Measurements from ENCODE around the gene BANK1.
A peak's percentile ranks its signal among the peaks of the same experiment; 100 is the strongest.

The BANK1 gene

GRCh38 chr4:101790521-101791181, at the start of gene BANK1:
Gene BANK1 (plus strand): TSS chr4:101790730. CDS start chr4:101790881, 151 bp downstream.
- no peak for ATAC-seq
- TF ChIP-seq ZNF70 (CRISPR knock-in tag; IDR thresholded peaks at IDR 0.05) = no peak
- no peak for TF ChIP-seq RARB (CRISPR knock-in tag; IDR thresholded peaks at IDR 0.05)
- no peak for TF ChIP-seq PPARA (CRISPR knock-in tag; IDR thresholded peaks at IDR 0.05; ENCODE audit: borderline replicate concordance)
- TF ChIP-seq TSHZ2 (CRISPR knock-in tag; IDR thresholded peaks at IDR 0.05) = no peak
- no peak for TF ChIP-seq ZFP3 (CRISPR knock-in tag; IDR thresholded peaks at IDR 0.05)
- no peak for TF ChIP-seq ESRRG (CRISPR knock-in tag; IDR thresholded peaks at IDR 0.05)
- TF ChIP-seq ZNF565 (CRISPR knock-in tag; conservative IDR thresholded peaks at IDR 0.05; ENCODE audit: low read depth) = no peak
- no peak for TF ChIP-seq SNAI2 (CRISPR knock-in tag; IDR thresholded peaks at IDR 0.05)
- no peak for TF ChIP-seq TCF4 (CRISPR knock-in tag; IDR thresholded peaks at IDR 0.05; ENCODE audit: borderline replicate concordance)
- no peak for TF ChIP-seq GLIS3 (CRISPR knock-in tag; IDR thresholded peaks at IDR 0.05)
- no peak for TF ChIP-seq ZNF8 (CRISPR knock-in tag; IDR thresholded peaks at IDR 0.05)
- TF ChIP-seq OSR1 (CRISPR knock-in tag; IDR thresholded peaks at IDR 0.05) = no peak
- no peak for TF ChIP-seq ZFP30 (CRISPR knock-in tag; IDR thresholded peaks at IDR 0.05)
- no peak for TF ChIP-seq ARNTL (CRISPR knock-in tag; IDR thresholded peaks at IDR 0.05; ENCODE audit: borderline replicate concordance, low read depth)
- no peak for TF ChIP-seq CSRNP3 (CRISPR knock-in tag; IDR thresholded peaks at IDR 0.05)
- TF ChIP-seq BACH2 (CRISPR knock-in tag; IDR thresholded peaks at IDR 0.05; ENCODE audit: borderline replicate concordance) = no peak
- TF ChIP-seq PATZ1 (CRISPR knock-in tag; IDR thresholded peaks at IDR 0.05; ENCODE audit: borderline replicate concordance) = no peak

- TF ChIP-seq ARNTL (CRISPR knock-in tag; IDR thresholded peaks at IDR 0.05; ENCODE audit: borderline replicate concordance, low read depth) (no peak), ISL1 (CRISPR knock-in tag; IDR thresholded peaks at IDR 0.05) (peak; percentile 52), ZNF565 (CRISPR knock-in tag; conservative IDR thresholded peaks at IDR 0.05; ENCODE audit: low read depth) (no peak), ZFP3 (CRISPR knock-in tag; IDR thresholded peaks at IDR 0.05) (no peak)
- ATAC-seq = no peak
Observed at GRCh38 chr4:101753721-101754120, 36.8 kb upstream of the BANK1 start.

GRCh38 chr4:101756181-101756580, 34.3 kb upstream of the BANK1 start:
- no peak for ATAC-seq
- TF ChIP-seq ISL1 (CRISPR knock-in tag; IDR thresholded peaks at IDR 0.05) (no peak), TCF4 (CRISPR knock-in tag; IDR thresholded peaks at IDR 0.05; ENCODE audit: borderline replicate concordance) (no peak), ZNF70 (CRISPR knock-in tag; IDR thresholded peaks at IDR 0.05) (no peak), ESRRG (CRISPR knock-in tag; IDR thresholded peaks at IDR 0.05) (no peak), PPARA (CRISPR knock-in tag; IDR thresholded peaks at IDR 0.05; ENCODE audit: borderline replicate concordance) (no peak)

- ATAC-seq = no peak
- TF ChIP-seq TOX (CRISPR knock-in tag; IDR thresholded peaks at IDR 0.05; ENCODE audit: borderline replicate concordance) (no peak), ESRRG (CRISPR knock-in tag; IDR thresholded peaks at IDR 0.05) (no peak), ZNF70 (CRISPR knock-in tag; IDR thresholded peaks at IDR 0.05) (no peak), CSRNP3 (CRISPR knock-in tag; IDR thresholded peaks at IDR 0.05) (no peak), ARNTL (CRISPR knock-in tag; IDR thresholded peaks at IDR 0.05; ENCODE audit: borderline replicate concordance, low read depth) (no peak), GLIS3 (CRISPR knock-in tag; IDR thresholded peaks at IDR 0.05) (no peak), TSHZ2 (CRISPR knock-in tag; IDR thresholded peaks at IDR 0.05) (no peak), OSR1 (CRISPR knock-in tag; IDR thresholded peaks at IDR 0.05) (no peak), CREB5 (CRISPR knock-in tag; IDR thresholded peaks at IDR 0.05; ENCODE audit: low read depth) (no peak), POU6F1 (CRISPR knock-in tag; IDR thresholded peaks at IDR 0.05; ENCODE audit: borderline replicate concordance, low read depth) (no peak)
Observed at GRCh38 chr4:101761405-101761804, 29.1 kb upstream of the BANK1 start.
